Osteoblast (primary cell): ENCODE data around the gene NCK2. TPM values are rescaled to one million over a fixed set of nuclear protein-coding genes. Genes with fewer than 3 reads are reported as not detected.

ENCODE experiments used
- DNase-seq: peaks from one replicate; pipeline ENCODE4 v3.0.0; 2011; ENCODE audit warnings: low spot score, mixed read lengths; ENCODE audit not compliant: insufficient read length; ENCODE audit errors: missing footprints
- H2AFZ ChIP-seq: 2 replicates; pipeline ENCODE4 v1.6.0; 2011; ENCODE audit warnings: mild to moderate bottlenecking, low read length
- H3K27ac ChIP-seq: 2 replicates; pipeline ENCODE4 v1.5.1; 2011; ENCODE audit warnings: mild to moderate bottlenecking, low read depth, low read length, moderate library complexity
- H3K27me3 ChIP-seq: 2 replicates; pipeline ENCODE4 v1.6.0; 2012; ENCODE audit warnings: mild to moderate bottlenecking, control low read depth, inconsistent platforms, low read length, moderate library complexity; ENCODE audit not compliant: insufficient read depth
- H3K36me3 ChIP-seq: 2 replicates; pipeline ENCODE4 v1.5.1; 2011; ENCODE audit warnings: mild to moderate bottlenecking, low read length, control low read depth, moderate library complexity; ENCODE audit not compliant: insufficient read depth
- H3K4me1 ChIP-seq: 2 replicates; pipeline ENCODE4 v1.5.1; 2011; ENCODE audit warnings: mild to moderate bottlenecking, low read length, control low read depth, moderate library complexity; ENCODE audit not compliant: insufficient read depth
- H3K4me2 ChIP-seq: 2 replicates; pipeline ENCODE4 v1.6.0; 2011; ENCODE audit warnings: mild to moderate bottlenecking, low read length; ENCODE audit not compliant: insufficient read depth
- H3K4me3 ChIP-seq: fragments of 200-600 bp; sonication (generic); 3 replicates; pipeline ENCODE4 v1.5.1; 2012; ENCODE audit warnings: mild to moderate bottlenecking, low read length, inconsistent platforms; ENCODE audit not compliant: insufficient read depth
- H3K79me2 ChIP-seq: 2 replicates; pipeline ENCODE4 v1.6.0; 2012; ENCODE audit warnings: mild to moderate bottlenecking, low read length, control low read depth, inconsistent platforms; ENCODE audit not compliant: insufficient read depth
- H3K9me3 ChIP-seq: 2 replicates; pipeline ENCODE4 v1.5.1; 2011; ENCODE audit warnings: low read depth, low read length, control low read depth
- H4K20me1 ChIP-seq: 2 replicates; pipeline ENCODE4 v1.6.0; 2012; ENCODE audit warnings: mild to moderate bottlenecking, low read length, control low read depth; ENCODE audit not compliant: insufficient read depth
- total RNA-seq: library from RNA; depleted of rRNA; stranded (reverse); fragments of >200 nt; gene quantifications from 2 replicates; pipeline ENCODE4 v1.2.3, GENCODE V29; 2012
- TF ChIP-seq, protein P1 (sequence below): IDR thresholded peaks from 2 replicates; pipeline ENCODE4 v1.5.1; 2011; ENCODE audit warnings: mild to moderate bottlenecking, low read depth, low read length, moderate library complexity; ENCODE audit errors: extremely low read depth

Gene NCK2
- total RNA-seq, 1 donor: 28.6 TPM

GRCh38 chr2:105910497-105911238 is 166.0 kb downstream of the NCK2 start:
- no peaks in the 10 kb centered on the region for H4K20me1 ChIP-seq
- no peaks in the 10 kb centered on the region for H3K9me3 ChIP-seq
- no peak overlapping the region for H3K4me3 ChIP-seq
- H3K4me1 ChIP-seq: no peaks in the 10 kb centered on the region
- H3K27me3 ChIP-seq: peaks cover 8% of the 10 kb centered on the region
- DNase-seq: no peak
- no peak overlapping the region for H3K27ac ChIP-seq
- H3K79me2 ChIP-seq: no peaks in the 10 kb centered on the region
- no peaks in the 10 kb centered on the region for H3K36me3 ChIP-seq
- H2AFZ ChIP-seq: no peak overlapping the region
- TF ChIP-seq, protein P1, sequence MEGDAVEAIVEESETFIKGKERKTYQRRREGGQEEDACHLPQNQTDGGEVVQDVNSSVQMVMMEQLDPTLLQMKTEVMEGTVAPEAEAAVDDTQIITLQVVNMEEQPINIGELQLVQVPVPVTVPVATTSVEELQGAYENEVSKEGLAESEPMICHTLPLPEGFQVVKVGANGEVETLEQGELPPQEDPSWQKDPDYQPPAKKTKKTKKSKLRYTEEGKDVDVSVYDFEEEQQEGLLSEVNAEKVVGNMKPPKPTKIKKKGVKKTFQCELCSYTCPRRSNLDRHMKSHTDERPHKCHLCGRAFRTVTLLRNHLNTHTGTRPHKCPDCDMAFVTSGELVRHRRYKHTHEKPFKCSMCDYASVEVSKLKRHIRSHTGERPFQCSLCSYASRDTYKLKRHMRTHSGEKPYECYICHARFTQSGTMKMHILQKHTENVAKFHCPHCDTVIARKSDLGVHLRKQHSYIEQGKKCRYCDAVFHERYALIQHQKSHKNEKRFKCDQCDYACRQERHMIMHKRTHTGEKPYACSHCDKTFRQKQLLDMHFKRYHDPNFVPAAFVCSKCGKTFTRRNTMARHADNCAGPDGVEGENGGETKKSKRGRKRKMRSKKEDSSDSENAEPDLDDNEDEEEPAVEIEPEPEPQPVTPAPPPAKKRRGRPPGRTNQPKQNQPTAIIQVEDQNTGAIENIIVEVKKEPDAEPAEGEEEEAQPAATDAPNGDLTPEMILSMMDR: no peak
- no peak overlapping the region for H3K4me2 ChIP-seq

DNA sequence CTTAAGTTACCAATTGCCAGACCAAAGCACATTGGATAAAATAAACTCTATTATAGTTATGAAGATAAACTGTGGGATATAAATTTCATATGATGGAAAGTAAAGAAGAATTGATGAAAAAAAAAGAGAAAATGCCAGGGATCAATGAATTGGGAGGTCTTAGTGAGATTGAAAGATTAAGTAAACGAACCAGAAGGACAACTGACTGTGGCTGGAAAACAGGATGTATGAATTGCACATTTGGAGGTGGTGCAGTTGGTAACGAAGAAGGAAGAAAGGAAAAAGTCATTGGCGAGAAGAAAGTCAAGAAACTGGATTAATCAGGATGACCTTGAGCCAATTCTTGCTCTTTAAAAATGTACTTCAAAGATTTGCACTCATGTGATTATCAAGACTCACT is 166.7 kb downstream of the NCK2 start:
- Histone ChIP-seq H3K4me2 (no peak overlapping the region), H2AFZ (no peak overlapping the region), H3K79me2 (no peaks in the 10 kb centered on the region), H3K27me3 (peaks cover 2% of the 10 kb centered on the region), H3K9me3 (no peaks in the 10 kb centered on the region), H4K20me1 (no peaks in the 10 kb centered on the region), H3K4me1 (no peaks in the 10 kb centered on the region), H3K27ac (no peak overlapping the region), H3K36me3 (no peaks in the 10 kb centered on the region), H3K4me3 (no peak overlapping the region)
- TF ChIP-seq, protein P1: no peak
- no peak for DNase-seq

DNA sequence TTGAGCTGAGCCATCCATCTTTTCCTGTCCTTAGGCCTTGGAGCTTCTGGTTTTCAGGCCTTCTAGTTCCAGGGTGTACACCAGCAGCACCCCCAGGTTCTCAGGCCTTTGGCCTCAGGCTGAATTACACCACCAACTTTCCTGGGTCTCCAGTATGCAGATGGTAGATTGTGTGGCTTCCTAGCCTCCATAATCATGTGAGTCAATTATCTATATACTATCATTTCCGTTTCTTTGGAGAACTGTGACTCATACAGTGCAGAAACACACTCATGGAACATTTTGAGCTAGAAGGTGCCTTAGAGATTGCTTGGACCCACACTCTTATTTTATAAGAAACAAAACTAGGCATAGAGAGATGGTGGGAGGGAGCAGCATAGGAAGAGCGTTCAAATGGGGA is 167.4 kb downstream of the NCK2 start:
- no peaks in the 10 kb centered on the region for H3K79me2 ChIP-seq
- no peaks in the 10 kb centered on the region for H4K20me1 ChIP-seq
- H3K9me3 ChIP-seq: no peaks in the 10 kb centered on the region
- H3K4me2 ChIP-seq: no peak overlapping the region
- H3K27me3 ChIP-seq: no peaks in the 10 kb centered on the region
- no peaks in the 10 kb centered on the region for H3K36me3 ChIP-seq
- no peaks in the 10 kb centered on the region for H3K4me1 ChIP-seq
- H3K27ac ChIP-seq: no peak overlapping the region
- TF ChIP-seq, protein P1: no peak
- H3K4me3 ChIP-seq: no peak overlapping the region
- no peak overlapping the region for H2AFZ ChIP-seq
- DNase-seq: peak; percentile 5

DNA sequence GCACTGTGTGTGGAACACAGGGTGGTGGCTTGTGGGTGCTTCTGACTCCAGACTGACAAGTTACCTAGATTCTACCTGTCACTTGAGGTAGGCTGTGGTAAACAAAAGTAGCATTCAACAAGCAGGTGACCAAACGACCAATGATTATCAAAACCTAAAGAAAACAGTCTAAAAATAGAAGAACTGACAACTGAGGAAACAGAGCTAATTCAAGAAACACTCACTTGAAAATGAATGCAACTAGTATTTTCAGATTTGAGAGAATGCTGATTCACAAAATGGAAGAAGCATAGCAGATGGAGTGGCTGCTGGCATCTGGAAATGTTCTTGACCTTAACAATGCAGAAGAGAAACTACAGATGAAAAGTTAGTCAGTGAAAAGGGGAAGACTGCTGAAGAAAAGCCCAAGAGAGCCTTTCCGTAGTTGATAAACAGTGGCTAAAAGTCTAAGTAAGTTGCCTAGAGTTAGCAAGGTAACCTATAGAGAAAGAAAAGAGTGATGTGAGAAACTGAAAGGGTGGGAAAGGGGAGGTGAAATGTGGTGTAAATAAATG is 170.4 kb downstream of the NCK2 start:
- H3K9me3 ChIP-seq: no peaks in the 10 kb centered on the region
- H3K4me1 ChIP-seq: no peaks in the 10 kb centered on the region
- DNase-seq: peak; percentile 3
- H3K27ac ChIP-seq: no peak overlapping the region
- H4K20me1 ChIP-seq: no peaks in the 10 kb centered on the region
- no peak overlapping the region for H3K4me3 ChIP-seq
- H3K27me3 ChIP-seq: peaks cover 4% of the 10 kb centered on the region
- TF ChIP-seq, protein P1: no peak
- no peak overlapping the region for H2AFZ ChIP-seq
- no peak overlapping the region for H3K4me2 ChIP-seq
- H3K79me2 ChIP-seq: no peaks in the 10 kb centered on the region
- H3K36me3 ChIP-seq: no peaks in the 10 kb centered on the region
